A549 (cell line): Measurements from ENCODE around the gene PIEZO2. TPM values are rescaled to one million over a fixed set of nuclear protein-coding genes. Genes with fewer than 3 reads are reported as not detected.

Source experiments
- ATAC-seq, 2 experiments: fragments of 200-7000 bp in 1 of 2; fragments of >200 bp in 1 of 2; cut with Nextera tagmentation in 1 of 2; cut with Tn5 transposase in 1 of 2; 3 replicates each; pipeline versions ENCODE4 v1.8.0 to v1.9.1; 2018 to 2020; ENCODE audit warnings: mild to moderate bottlenecking in 1 of 2, moderate library complexity in 1 of 2
- CTCF ChIA-PET: fragments of 300-600 bp; sonication (Branson Sonifier 250); formaldehyde crosslinking; extraction: SDS; loops from one replicate; lab custom pipeline; 2021; ENCODE audit warnings: antibody characterized with exemption, inconsistent platforms; lab: Yijun Ruan, JAX
- POLR2A ChIA-PET: fragments of 350-600 bp; formaldehyde crosslinking; extraction: SDS; loops from one replicate; lab custom pipeline; 2021; ENCODE audit warnings: antibody characterized with exemption, inconsistent platforms; lab: Yijun Ruan, JAX
- DNase-seq, 2 experiments: peaks; one replicate each; pipeline versions ENCODE4 v3.0.0 to v3.0.0-alpha.2; 2011 to 2016; ENCODE audit warnings: low read depth in 1 of 2, low spot score in 1 of 2
- FAIRE-seq: peaks from 2 replicates; lab custom pipeline; 2011; peaks lifted over from hg19 to GRCh38; lab: Jason Lieb, UNC
- H3K27ac ChIP-seq, 2 experiments: fragments of >200 bp; sonication (Bioruptor Twin); formaldehyde crosslinking; 3 replicates each; pipeline ENCODE4 v1.5.1; 2016 to 2017
- H3K4me1 ChIP-seq: fragments of >200 bp; sonication (Bioruptor Twin); formaldehyde crosslinking; 3 replicates; pipeline ENCODE4 v1.6.1; 2016
- H3K4me2 ChIP-seq: fragments of >200 bp; sonication (Bioruptor Twin); formaldehyde crosslinking; 3 replicates; pipeline ENCODE4 v1.6.1; 2016
- H3K4me3 ChIP-seq: fragments of >200 bp; sonication (Bioruptor Twin); formaldehyde crosslinking; 3 replicates; pipeline ENCODE4 v1.5.1; 2016
- H3K9me3 ChIP-seq: fragments of >200 bp; sonication (Bioruptor Twin); formaldehyde crosslinking; 3 replicates; pipeline ENCODE4 v1.6.1; 2016
- BHLHE40 ChIP-seq: IDR thresholded peaks from 2 replicates; pipeline ENCODE4 v1.6.1; 2012; ENCODE audit warnings: low read depth, low read length, inconsistent platforms
- EHF ChIP-seq: fragments of 250-450 bp; sonication (Bioruptor Pico); IDR thresholded peaks from 2 replicates; pipeline ENCODE4 v1.5.0; 2020; ENCODE audit warnings: mild to moderate bottlenecking
- ELK1 ChIP-seq: fragments of 150-350 bp; IDR thresholded peaks from 2 replicates; pipeline ENCODE4 v1.6.1; 2014; ENCODE audit warnings: low read depth, mild to moderate bottlenecking, low read length
- EP300 ChIP-seq, 2 experiments: fragments of >200 bp; sonication (Bioruptor Twin); formaldehyde crosslinking; IDR thresholded peaks; 2 replicates in 1 of 2; 3 replicates in 1 of 2; pipeline ENCODE4 v1.6.1; 2016 to 2017
- ESRRA ChIP-seq: fragments of 150-350 bp; IDR thresholded peaks from 2 replicates; pipeline ENCODE4 v1.6.1; 2014; ENCODE audit warnings: mild to moderate bottlenecking, low read length, borderline replicate concordance
- FOSB ChIP-seq: fragments of 250-450 bp; sonication (Bioruptor Pico); IDR thresholded peaks from 2 replicates; pipeline ENCODE4 v1.5.0; 2020; ENCODE audit warnings: mild to moderate bottlenecking, moderate library complexity
- HDAC2 ChIP-seq: fragments of 200-600 bp; sonication (generic); IDR thresholded peaks from 2 replicates; pipeline ENCODE4 v1.6.1; 2016
- HES2 ChIP-seq: fragments of >200 bp; sonication (Bioruptor Twin); formaldehyde crosslinking; IDR thresholded peaks from 2 replicates; pipeline ENCODE4 v1.6.1; 2016
- HMGXB4 ChIP-seq: fragments of 250-450 bp; sonication (Bioruptor Pico); IDR thresholded peaks from 2 replicates; pipeline ENCODE4 v1.5.0; 2021; ENCODE audit warnings: mild to moderate bottlenecking, moderate library complexity, borderline replicate concordance
- HOXB13 ChIP-seq: fragments of 250-450 bp; sonication (Bioruptor Pico); IDR thresholded peaks from 2 replicates; pipeline ENCODE4 v1.5.0; 2020; ENCODE audit warnings: low read depth, mild to moderate bottlenecking, moderate library complexity
- JUN ChIP-seq, 2 experiments: fragments of >200 bp; sonication (Bioruptor Twin); formaldehyde crosslinking; IDR thresholded peaks; 2 replicates in 1 of 2; 3 replicates in 1 of 2; pipeline ENCODE4 v1.6.1; 2016 to 2017
- JUNB ChIP-seq: fragments of >200 bp; sonication (Bioruptor Twin); formaldehyde crosslinking; IDR thresholded peaks from 2 replicates; pipeline ENCODE4 v1.6.1; 2016
- KDM1A ChIP-seq: fragments of 200-600 bp; sonication (generic); IDR thresholded peaks from 2 replicates; pipeline ENCODE4 v1.6.1; 2016; ENCODE audit warnings: low read depth, mild to moderate bottlenecking
- MAFK ChIP-seq: fragments of 450-650 bp; IDR thresholded peaks from 2 replicates; pipeline ENCODE4 v1.6.1; 2014; ENCODE audit not compliant: partially characterized antibody
- MYC ChIP-seq: IDR thresholded peaks from 2 replicates; pipeline ENCODE4 v1.6.1; 2012; ENCODE audit warnings: mild to moderate bottlenecking, inconsistent platforms, low read length, improper control_type of control experiment, borderline replicate concordance
- NFE2L2 ChIP-seq: fragments of 150-350 bp; conservative IDR thresholded peaks from 2 replicates; pipeline ENCODE4 v1.6.1; 2014; ENCODE audit warnings: low read length
- POLR2A ChIP-seq: IDR thresholded peaks from 2 replicates; pipeline ENCODE4 v1.6.1; 2012; ENCODE audit warnings: mild to moderate bottlenecking, low read length
- POLR2AphosphoS2 ChIP-seq: conservative IDR thresholded peaks from 2 replicates; pipeline ENCODE4 v1.6.1; 2012; ENCODE audit warnings: low read length, improper control_type of control experiment, inconsistent platforms
- REST ChIP-seq: fragments of 200-600 bp; sonication (generic); IDR thresholded peaks from 2 replicates; pipeline ENCODE4 v1.6.1; 2016; ENCODE audit warnings: antibody characterized with exemption, mild to moderate bottlenecking, moderate library complexity
- SREBF2 ChIP-seq: fragments of 450-650 bp; IDR thresholded peaks from 2 replicates; pipeline ENCODE4 v1.6.1; 2014; ENCODE audit warnings: mild to moderate bottlenecking, moderate library complexity
- USF2 ChIP-seq: fragments of 450-650 bp; IDR thresholded peaks from 2 replicates; pipeline ENCODE4 v1.6.1; 2014; ENCODE audit warnings: antibody characterized with exemption
- ZNF302 ChIP-seq: fragments of 250-450 bp; sonication (Bioruptor Pico); IDR thresholded peaks from 2 replicates; pipeline ENCODE4 v1.9.0; 2021; ENCODE audit warnings: inconsistent platforms, mild to moderate bottlenecking, moderate library complexity
- WGBS: methylation state at CpG from one replicate; pipeline ENCODE4 v1.1.6; 2017; ENCODE audit errors: missing lambda C conversion rate; 5-methylcytosine and 5-hydroxymethylcytosine counted together
- polyA plus RNA-seq, 4 experiments: library from polyadenylated mRNA; depleted of rRNA in 3 of 4; stranded (reverse); fragments of >200 nt; fragmentation: RNase III in 1 of 4; extraction: RNeasy Plus Mini Kit Qiagen cat#74134 plus additional on column Dnase treatment in 1 of 4; gene quantifications; 2 replicates in 3 of 4; 3 replicates in 1 of 4; pipeline ENCODE4 v1.2.3, GENCODE V29; 2011 to 2017
- TF ChIP-seq, protein P1 (sequence below): IDR thresholded peaks from 2 replicates; pipeline ENCODE4 v1.6.1; 2012
- TF ChIP-seq, protein P2 (sequence below): fragments of >200 bp; sonication (Bioruptor Twin); formaldehyde crosslinking; IDR thresholded peaks from 3 replicates; pipeline ENCODE4 v1.5.1; 2016
- TF ChIP-seq, protein P3 (sequence below): fragments of >200 bp; sonication (Bioruptor Twin); formaldehyde crosslinking; IDR thresholded peaks from 3 replicates; pipeline ENCODE4 v1.6.1; 2016

The PIEZO2 gene
- polyA plus RNA-seq, 2 of the 4 experiments (the other 2 are of a cell fraction), result 0.80 to 1.6 TPM

GRCh38 chr18:10783941-10784340 is 365.4 kb downstream of the PIEZO2 start:
- WGBS, result 59% methylated on average over 5 of the region's 5 CpGs
- FAIRE-seq, result no peak

GRCh38 chr18:10776493-10776892 is 372.9 kb downstream of the PIEZO2 start:
- ATAC-seq (no peak), DNase-seq (no peak), FAIRE-seq (no peak)
- H3K27ac ChIP-seq, result no peak overlapping the region
- ChIA-PET POLR2A (no interaction called here), CTCF (interaction anchor here (0.6 to 1.5 kb wide), 2 partner anchors 9 to 11 kb away, joined by 3 to 4 read pairs; no protein-coding TSS in a partner anchor)
- H3K4me1 ChIP-seq, result no peaks in the 10 kb centered on the region
- WGBS, result 65% methylated on average over 6 of the region's 6 CpGs
- TF ChIP-seq USF2 (no peak), ESRRA (no peak), KDM1A (no peak), HMGXB4 (CRISPR knock-in tag) (no peak), BHLHE40 (no peak), REST (no peak), FOSB (no peak), MYC (no peak), POLR2A (no peak), EHF (CRISPR knock-in tag) (no peak), NFE2L2 (no peak), SREBF2 (no peak), JUN (IDR thresholded peaks at IDR 0.05) (no peak), JUNB (no peak), HDAC2 (no peak)
- no peak overlapping the region for H3K4me2 ChIP-seq
- no peak overlapping the region for H3K4me3 ChIP-seq
- H3K9me3 ChIP-seq, result peaks cover 3% of the 10 kb centered on the region; the same call in 1 of the 3 replicates

More at GRCh38 chr18:10783941-10784340, 365.4 kb downstream of the PIEZO2 start:
- no peak for DNase-seq
- Histone ChIP-seq H3K27ac (no peak overlapping the region), H3K4me3 (no peak overlapping the region), H3K9me3 (no peaks in the 10 kb centered on the region), H3K4me1 (no peaks in the 10 kb centered on the region), H3K4me2 (no peak overlapping the region)
- POLR2A ChIA-PET, result no interaction called here
- no peak for ATAC-seq
- CTCF ChIA-PET, result no interaction called here
- no peak for TF ChIP-seq ZNF302 (CRISPR knock-in tag)
- TF ChIP-seq, protein P1, sequence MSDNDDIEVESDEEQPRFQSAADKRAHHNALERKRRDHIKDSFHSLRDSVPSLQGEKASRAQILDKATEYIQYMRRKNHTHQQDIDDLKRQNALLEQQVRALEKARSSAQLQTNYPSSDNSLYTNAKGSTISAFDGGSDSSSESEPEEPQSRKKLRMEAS, result no peak

DNA sequence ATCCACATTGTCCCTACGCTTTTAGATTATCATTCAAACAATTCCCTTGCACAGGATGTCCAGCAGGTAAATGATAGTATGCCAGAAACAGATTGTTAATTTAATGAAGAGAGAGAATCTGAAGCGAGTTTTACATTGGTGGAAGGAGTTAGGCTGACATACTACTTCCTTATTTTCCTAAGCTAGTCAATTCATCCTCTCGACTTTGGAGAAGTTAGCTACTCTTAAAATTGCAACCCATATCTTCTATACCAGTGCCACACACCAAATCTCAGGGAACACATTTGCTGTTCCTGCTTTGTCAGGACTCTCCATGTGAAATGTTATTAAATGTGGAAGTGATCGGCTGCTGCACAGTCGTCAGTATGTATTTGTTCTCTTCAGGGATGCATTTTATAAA is 374.3 kb downstream of the PIEZO2 start:
- no peak overlapping the region for H3K27ac ChIP-seq
- no peaks in the 10 kb centered on the region for H3K4me1 ChIP-seq
- H3K4me2 ChIP-seq, result no peak overlapping the region
- no peak overlapping the region for H3K4me3 ChIP-seq
- no peak for DNase-seq
- peaks cover 3% of the 10 kb centered on the region; the same call in 1 of the 3 replicates for H3K9me3 ChIP-seq
- POLR2A ChIA-PET, result no interaction called here
- no peak for ATAC-seq
- 39% methylated on average over 5 of the region's 5 CpGs for WGBS
- no peak for FAIRE-seq
- CTCF ChIA-PET, result interaction anchor here (0.9 kb wide), 1 partner anchor 12 kb away, joined by 3 read pairs; no protein-coding TSS in a partner anchor
- TF ChIP-seq NFE2L2, result no peak
- TF ChIP-seq HES2, result no peak
- TF ChIP-seq, protein P2, sequence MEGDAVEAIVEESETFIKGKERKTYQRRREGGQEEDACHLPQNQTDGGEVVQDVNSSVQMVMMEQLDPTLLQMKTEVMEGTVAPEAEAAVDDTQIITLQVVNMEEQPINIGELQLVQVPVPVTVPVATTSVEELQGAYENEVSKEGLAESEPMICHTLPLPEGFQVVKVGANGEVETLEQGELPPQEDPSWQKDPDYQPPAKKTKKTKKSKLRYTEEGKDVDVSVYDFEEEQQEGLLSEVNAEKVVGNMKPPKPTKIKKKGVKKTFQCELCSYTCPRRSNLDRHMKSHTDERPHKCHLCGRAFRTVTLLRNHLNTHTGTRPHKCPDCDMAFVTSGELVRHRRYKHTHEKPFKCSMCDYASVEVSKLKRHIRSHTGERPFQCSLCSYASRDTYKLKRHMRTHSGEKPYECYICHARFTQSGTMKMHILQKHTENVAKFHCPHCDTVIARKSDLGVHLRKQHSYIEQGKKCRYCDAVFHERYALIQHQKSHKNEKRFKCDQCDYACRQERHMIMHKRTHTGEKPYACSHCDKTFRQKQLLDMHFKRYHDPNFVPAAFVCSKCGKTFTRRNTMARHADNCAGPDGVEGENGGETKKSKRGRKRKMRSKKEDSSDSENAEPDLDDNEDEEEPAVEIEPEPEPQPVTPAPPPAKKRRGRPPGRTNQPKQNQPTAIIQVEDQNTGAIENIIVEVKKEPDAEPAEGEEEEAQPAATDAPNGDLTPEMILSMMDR, result no peak
- TF ChIP-seq EP300 (IDR thresholded peaks at IDR 0.05), result no peak
- TF ChIP-seq MAFK, result no peak
- TF ChIP-seq, protein P3, sequence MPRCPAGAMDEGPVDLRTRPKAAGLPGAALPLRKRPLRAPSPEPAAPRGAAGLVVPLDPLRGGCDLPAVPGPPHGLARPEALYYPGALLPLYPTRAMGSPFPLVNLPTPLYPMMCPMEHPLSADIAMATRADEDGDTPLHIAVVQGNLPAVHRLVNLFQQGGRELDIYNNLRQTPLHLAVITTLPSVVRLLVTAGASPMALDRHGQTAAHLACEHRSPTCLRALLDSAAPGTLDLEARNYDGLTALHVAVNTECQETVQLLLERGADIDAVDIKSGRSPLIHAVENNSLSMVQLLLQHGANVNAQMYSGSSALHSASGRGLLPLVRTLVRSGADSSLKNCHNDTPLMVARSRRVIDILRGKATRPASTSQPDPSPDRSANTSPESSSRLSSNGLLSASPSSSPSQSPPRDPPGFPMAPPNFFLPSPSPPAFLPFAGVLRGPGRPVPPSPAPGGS, result no peak
- TF ChIP-seq HDAC2, result no peak
- no peak for TF ChIP-seq HOXB13 (CRISPR knock-in tag)
- TF ChIP-seq POLR2AphosphoS2, result no peak
- no peak for TF ChIP-seq ELK1
